GM18511 (cell line): ENCODE results near the gene CIROP.

Experiments
- ATAC-seq: cut with Tn5 transposase; IDR thresholded peaks from one replicate; pipeline ENCODE4 v1.9.1; 2021; ENCODE audit warnings: mild to moderate bottlenecking, moderate library complexity; ENCODE audit not compliant: unreplicated experiment

The CIROP gene

GRCh38 chr14:23067847-23068788, 36.7 kb downstream of the CIROP start:
- ATAC-seq, result no peak

DNA sequence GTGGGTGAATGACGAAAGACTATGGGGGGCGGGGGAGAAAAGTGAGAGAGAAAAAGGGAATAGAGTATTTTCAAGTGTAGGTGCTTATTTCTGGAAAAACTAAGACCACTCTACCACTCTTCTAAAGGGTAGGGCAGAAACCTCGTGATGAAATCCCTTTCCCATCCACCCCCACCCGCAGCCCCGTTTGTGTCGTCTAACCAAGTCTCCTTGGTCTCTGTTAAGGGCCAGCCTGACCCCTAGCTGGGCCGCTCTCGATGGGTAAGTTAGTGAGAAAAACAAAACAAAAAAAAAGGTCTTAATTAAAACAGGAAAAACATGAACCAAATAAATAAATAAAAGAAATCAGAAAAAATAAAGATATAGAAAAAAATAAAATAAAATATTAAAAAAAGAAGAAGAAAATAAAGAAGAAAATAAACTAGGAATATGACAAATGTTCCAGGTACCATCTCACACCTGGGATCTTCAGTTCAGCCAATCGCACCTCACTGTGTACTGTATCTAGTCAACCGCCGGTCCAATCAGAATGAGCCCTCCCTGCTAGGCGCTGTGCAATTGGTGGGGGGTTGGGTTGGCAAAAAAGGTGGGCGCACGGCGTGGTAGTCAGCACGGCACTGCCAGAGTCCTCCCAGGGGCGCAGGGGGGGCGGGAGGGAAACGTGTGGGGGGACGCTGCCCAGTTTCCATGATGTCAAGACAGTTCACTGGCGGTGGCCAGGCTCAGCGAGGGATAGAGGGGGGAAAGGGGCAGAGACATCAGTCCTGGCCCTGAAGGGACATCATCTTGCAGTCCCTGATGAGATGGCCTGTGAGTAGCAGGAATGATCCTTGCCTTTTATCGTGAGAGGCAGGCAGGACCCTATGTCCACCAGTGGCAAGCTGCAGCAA, 37.7 kb downstream of the CIROP start:
- no peak for ATAC-seq

DNA sequence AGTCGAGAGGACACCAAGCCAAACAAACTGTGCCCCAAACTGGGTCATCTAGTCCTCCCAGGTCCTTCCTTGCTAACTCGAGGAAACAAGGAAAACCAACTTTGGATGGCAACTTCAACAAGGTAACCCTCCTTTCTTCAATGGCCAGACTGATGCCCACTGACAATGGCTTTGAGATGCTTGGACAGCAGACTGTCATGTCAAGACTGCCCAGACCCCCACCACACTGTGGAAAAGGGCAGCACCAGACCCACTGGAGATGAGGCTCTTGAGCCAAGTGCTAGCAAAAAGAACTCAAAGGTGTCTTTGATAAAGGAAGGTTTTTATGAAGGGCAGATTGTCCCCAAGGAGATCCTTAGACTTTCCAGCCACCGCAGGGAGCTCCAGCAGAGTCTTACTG, 38.4 kb downstream of the CIROP start:
- ATAC-seq, result no peak

DNA sequence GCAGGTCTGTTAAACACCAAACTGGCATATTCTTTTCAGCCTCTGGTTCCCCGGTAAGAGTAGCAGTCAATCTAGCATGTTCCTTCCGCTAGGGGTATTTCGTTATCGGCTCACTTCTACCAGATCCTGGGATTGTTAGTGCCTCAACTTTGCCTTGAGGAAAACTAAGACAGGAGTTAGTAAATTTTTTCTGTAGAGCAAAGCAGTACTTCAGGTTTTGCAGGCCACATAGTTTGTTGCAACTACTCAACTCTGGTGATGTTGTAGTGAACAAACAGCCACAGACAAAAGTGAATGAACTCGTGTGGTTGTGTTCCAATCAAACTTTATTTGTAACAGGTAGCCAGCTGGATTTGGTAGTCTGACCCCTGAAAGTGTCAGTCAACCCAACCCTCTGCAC, 41.2 kb downstream of the CIROP start:
- ATAC-seq, result no peak

DNA sequence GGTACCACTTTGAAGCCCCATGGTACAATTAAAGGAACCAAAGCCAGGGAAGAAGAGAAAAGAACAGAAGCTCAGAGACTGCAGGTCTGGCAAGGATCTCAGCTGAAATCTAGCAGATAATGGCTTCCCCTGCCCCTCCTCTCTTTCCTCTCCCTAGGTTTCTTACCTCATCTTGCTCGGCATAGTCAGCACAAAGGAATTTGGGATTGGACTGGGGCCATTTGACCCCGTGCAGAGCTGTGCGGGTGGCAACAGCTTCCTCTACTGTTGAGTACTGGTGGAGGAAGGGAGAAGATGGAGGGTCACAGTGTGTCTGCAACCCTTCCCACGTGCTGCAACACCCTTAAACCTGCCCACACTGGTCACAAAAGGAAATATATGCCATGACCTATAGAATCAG, 42.8 kb downstream of the CIROP start:
- no peak for ATAC-seq

DNA sequence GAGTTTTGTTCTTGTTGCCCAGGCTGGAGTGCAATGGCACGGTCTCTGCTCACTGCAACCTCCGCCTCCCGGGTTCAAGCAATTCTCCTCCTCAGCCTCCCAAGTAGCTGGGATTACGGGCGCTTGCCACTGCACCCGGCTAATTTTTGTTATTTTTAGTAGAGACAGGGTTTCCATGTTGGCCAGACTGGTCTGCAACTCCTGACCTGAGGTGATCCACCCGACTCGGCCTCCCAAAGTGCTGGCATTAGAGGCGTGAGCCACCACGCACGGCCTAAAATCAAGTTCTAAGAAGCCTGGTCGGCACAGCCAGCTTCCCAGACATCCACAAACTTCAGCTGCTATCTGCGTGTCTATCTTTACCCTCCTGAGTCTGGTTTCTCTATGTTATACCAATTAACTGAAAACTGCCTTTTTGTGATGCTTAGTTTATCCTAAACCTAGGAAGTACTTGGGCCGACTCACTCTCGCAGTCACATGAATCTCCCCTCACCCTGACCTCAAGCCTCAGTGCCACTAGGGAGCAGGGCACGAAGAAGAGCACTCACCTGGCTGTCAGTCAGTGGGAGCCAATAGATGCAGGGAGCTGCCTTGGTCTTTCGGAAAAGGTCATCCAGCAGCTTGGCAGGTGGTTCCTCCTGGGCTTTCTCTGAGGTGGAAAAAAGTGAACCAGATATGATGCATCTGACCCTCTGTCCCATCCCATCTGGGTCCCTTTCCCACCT, 44.1 kb downstream of the CIROP start:
- ATAC-seq, result no peak

- no peak for ATAC-seq
These were observed 45.9 kb downstream of the CIROP start for GRCh38 chr14:23058654-23059504.

GRCh38 chr14:23057757-23058653, 46.8 kb downstream of the CIROP start:
- ATAC-seq, result peak; percentile 65

GRCh38 chr14:23056956-23057756, 47.6 kb downstream of the CIROP start, which contains the start of gene CDH24:
Gene CDH24 (minus strand): TSS chr14:23057520. CDS start chr14:23055733, 1,787 bp downstream.
- ATAC-seq, result peak; percentile 70

GRCh38 chr14:23056145-23056955, 48.4 kb downstream of the CIROP start:
- peak; percentile 69 for ATAC-seq

DNA sequence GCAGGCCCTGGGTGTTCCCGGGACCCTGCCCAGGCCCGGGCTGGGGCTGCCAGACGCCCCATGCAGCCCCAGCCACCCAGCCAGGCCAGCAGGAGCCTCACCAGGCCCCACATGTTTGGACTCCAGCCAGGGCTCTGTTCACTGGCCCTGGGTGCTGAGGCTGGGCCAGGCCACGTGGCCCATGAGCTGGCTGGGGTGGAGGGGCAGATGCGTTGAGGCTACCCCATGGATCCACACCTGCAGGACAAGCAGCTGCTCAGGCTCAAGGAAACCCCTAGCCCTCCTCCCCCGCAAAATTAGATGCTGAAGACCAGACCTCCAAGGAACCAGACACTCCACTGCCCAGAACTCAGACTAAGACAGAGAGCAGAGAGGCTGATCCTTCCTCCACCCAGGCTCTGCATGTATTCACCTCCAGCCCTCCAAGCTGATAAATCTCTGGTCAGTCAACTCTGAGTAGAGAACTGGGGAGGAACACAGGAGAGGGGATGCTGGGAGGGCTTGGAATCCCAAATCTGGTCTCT, 49.1 kb downstream of the CIROP start:
- ATAC-seq, result no peak

DNA sequence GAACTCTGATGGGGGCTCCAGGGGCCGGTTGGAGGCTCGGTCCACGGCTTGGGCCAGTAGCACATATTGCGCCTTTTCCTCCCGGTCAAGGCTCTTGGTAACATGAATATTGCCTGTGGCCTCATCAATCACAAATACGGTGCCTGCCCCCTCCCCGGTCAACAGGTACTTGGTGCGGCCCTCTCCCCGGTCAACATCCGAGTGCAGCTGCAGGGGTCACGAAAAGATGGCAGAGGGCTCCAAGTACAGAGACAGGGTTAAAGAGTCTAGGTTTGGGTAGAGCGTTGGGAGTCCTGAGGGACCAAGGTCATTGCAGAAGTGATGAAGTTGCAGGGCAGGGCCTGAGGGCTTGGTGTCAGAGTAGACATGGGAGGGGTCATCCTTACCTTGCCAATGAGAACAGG, 49.6 kb downstream of the CIROP start:
- ATAC-seq, result no peak

DNA sequence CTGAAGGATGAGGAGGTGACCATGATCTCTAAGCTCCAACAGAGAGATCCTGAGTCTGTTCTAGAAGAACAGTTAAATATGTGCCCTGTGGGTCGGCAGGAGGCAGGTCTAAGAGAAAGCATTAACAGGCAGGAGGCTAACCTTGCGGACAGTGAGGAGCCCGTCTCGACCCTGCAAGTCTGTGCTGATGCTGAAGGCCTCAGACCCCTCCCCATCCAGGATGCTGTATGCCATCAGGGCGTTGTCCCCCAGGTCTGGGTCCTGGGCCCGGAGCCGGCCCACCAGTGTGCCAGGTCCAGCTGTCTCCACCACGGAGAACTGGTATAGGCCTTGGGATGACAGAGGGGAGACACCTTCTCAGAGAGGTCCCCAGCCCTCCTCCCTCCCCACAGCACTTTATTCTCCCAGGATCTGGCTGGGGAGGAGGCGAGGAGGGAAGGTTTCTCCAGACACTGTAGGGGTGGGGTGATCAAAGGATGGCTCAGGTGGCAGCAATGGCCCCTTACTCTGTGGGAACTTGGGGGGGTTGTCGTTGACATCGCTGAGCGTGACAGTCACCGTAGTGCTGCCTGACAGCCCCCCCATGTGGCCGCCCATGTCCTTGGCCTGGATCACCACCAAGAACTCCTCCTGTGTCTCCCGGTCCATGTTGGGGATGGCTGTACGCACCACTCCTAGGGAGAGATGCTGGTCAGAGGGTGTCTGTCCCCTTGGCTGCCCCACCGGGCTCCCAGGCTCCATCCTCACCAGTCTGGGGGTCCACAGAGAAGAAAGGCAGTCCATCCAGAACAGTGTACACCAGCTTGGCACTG, 50.6 kb downstream of the CIROP start:
- no peak for ATAC-seq

DNA sequence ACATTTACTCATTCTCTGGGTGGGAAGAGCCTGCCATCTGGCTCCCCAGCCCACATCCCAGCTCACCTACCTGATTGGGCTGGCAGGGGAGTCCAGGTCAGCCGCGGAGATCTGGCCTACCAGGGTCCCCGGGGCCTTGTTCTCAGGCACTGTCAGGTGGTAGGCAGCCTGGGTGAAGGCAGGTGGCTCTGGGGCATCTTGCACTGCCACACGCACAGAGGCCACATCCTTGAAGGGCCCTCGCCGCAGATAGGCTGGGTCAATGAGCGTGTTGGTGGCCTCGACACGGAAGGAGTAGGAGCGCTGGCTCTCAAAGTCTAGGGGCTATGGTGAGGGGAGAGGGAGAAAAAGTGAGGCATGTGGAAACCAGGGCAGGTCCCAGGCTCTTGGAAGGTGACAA, 51.4 kb downstream of the CIROP start:
- no peak for ATAC-seq

DNA sequence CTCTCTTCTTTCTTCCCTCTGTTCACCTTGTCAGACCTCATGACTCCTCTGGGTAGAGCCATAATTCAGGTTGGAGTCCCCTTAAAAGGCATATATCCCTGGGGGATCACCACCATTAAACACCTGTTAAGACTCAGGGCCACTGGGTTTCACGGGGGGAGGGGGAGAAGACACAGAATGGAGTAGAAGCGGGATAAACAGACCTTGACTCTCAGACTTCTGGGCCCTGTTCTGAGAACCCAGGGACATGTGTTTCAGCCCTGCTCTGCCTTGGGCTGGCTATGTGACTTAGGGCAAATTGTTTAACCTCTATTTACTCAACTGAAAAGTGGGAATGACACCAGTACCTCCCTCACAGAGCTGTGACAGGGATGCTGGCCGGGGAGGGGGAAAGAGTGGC, 52.1 kb downstream of the CIROP start:
- ATAC-seq, result no peak

GRCh38 chr14:23052182-23052623, 52.6 kb downstream of the CIROP start:
- no peak for ATAC-seq
